Neural progenitor cell (in vitro differentiated cells): ENCODE data around the gene ZNF213. TPM values are rescaled to one million over a fixed set of nuclear protein-coding genes. Genes with fewer than 3 reads are reported as not detected.

Source experiments
- DNase-seq: peaks from one replicate; pipeline ENCODE4 v3.0.0-alpha.2; 2016; ENCODE audit warnings: low spot score
- H2AFZ ChIP-seq: fragments of 200-600 bp; sonication (generic); replicated peaks from 2 replicates; pipeline ENCODE4 v1.6.1; 2016; ENCODE audit warnings: antibody characterized with exemption
- H3F3A ChIP-seq: fragments of 200-600 bp; sonication (generic); 2 replicates; pipeline ENCODE4 v1.6.1; 2016; ENCODE audit warnings: antibody characterized with exemption, low read depth
- H3K27ac ChIP-seq: fragments of 200-600 bp; sonication (generic); 2 replicates; pipeline ENCODE4 v1.5.1; 2016; ENCODE audit warnings: mild to moderate bottlenecking
- H3K27me3 ChIP-seq: fragments of 200-600 bp; sonication (generic); 2 replicates; pipeline ENCODE4 v1.6.1; 2016; ENCODE audit warnings: mild to moderate bottlenecking, moderate library complexity
- H3K36me3 ChIP-seq: fragments of 200-600 bp; sonication (generic); 2 replicates; pipeline ENCODE4 v1.5.1; 2016
- H3K4me1 ChIP-seq: fragments of 200-600 bp; sonication (generic); 2 replicates; pipeline ENCODE4 v1.6.1; 2016; ENCODE audit warnings: mixed run types
- H3K4me2 ChIP-seq: fragments of 200-600 bp; sonication (generic); 2 replicates; pipeline ENCODE4 v1.6.1; 2016
- H3K4me3 ChIP-seq: fragments of 200-600 bp; sonication (generic); 2 replicates; pipeline ENCODE4 v1.5.1; 2016
- H3K79me2 ChIP-seq: fragments of 200-600 bp; sonication (generic); 2 replicates; pipeline ENCODE4 v1.6.1; 2016; ENCODE audit warnings: low read depth
- H3K9ac ChIP-seq: fragments of 200-600 bp; sonication (generic); 2 replicates; pipeline ENCODE4 v1.6.1; 2016
- H3K9me3 ChIP-seq: fragments of 200-600 bp; sonication (generic); 2 replicates; pipeline ENCODE4 v1.5.1; 2016; ENCODE audit warnings: low read depth
- H4K20me1 ChIP-seq: fragments of 200-600 bp; sonication (generic); 2 replicates; pipeline ENCODE4 v1.6.1; 2016; ENCODE audit warnings: low read depth
- H3K27ac Mint-ChIP-seq: 3 replicates; pipeline ENCODE4 v1.8.0; 2021; ENCODE audit warnings: mixed read lengths
- H3K27me3 Mint-ChIP-seq: 2 replicates; pipeline ENCODE4 v1.8.0; 2022; ENCODE audit warnings: low read depth, mild to moderate bottlenecking, inconsistent platforms, moderate library complexity, mixed read lengths; ENCODE audit not compliant: insufficient read depth
- H3K36me3 Mint-ChIP-seq: 3 replicates; pipeline ENCODE4 v1.8.0; 2021; ENCODE audit warnings: mixed read lengths
- H3K4me1 Mint-ChIP-seq: 3 replicates; pipeline ENCODE4 v1.8.0; 2021; ENCODE audit warnings: mixed read lengths
- H3K4me3 Mint-ChIP-seq: 3 replicates; pipeline ENCODE4 v1.8.0; 2021; ENCODE audit warnings: mild to moderate bottlenecking, moderate library complexity, mixed read lengths
- H3K9me3 Mint-ChIP-seq: 3 replicates; pipeline ENCODE4 v1.8.0; 2020; ENCODE audit warnings: mixed read lengths
- CTCF ChIP-seq: fragments of 200-600 bp; sonication (generic); IDR thresholded peaks from 2 replicates; pipeline ENCODE4 v1.5.1; 2017; ENCODE audit warnings: antibody characterized with exemption, mild to moderate bottlenecking
- EZH2 ChIP-seq: fragments of 200-600 bp; sonication (generic); IDR thresholded peaks from 2 replicates; pipeline ENCODE4 v1.6.1; 2017; ENCODE audit warnings: antibody characterized with exemption, mild to moderate bottlenecking, moderate library complexity
- EZH2phosphoT487 ChIP-seq: fragments of 200-600 bp; sonication (generic); IDR thresholded peaks from 2 replicates; pipeline ENCODE4 v1.6.1; 2017; ENCODE audit warnings: antibody characterized with exemption
- total RNA-seq: library from RNA; depleted of rRNA; stranded (reverse); fragments of >200 nt; gene quantifications from 2 replicates; pipeline ENCODE4 v1.2.3, GENCODE V29; 2015; ENCODE audit warnings: low replicate concordance

ZNF213 gene
- total RNA-seq, 1 donor from 2014 or later = 1.3 TPM

- peaks cover 18% of the 10 kb centered on the region for H3F3A ChIP-seq
Measured at GRCh38 chr16:3094289-3095027, 40.4 kb upstream of the ZNF213 start.

GRCh38 chr16:3095869-3096268 lies 39.0 kb upstream of the ZNF213 start:
- Histone ChIP-seq H3K4me1 (peaks cover 28% of the 10 kb centered on the region), H3K27ac (no peak overlapping the region), H3K4me3 (no peak overlapping the region), H2AFZ (no peak overlapping the region), H3K27me3 (peaks cover 6% of the 10 kb centered on the region), H3K4me2 (no peak overlapping the region), H3K9me3 (no peaks in the 10 kb centered on the region), H3K9ac (no peak overlapping the region), H3K79me2 (peaks cover 38% of the 10 kb centered on the region), H4K20me1 (no peaks in the 10 kb centered on the region), H3K36me3 (no peaks in the 10 kb centered on the region), H3F3A (peaks cover 28% of the 10 kb centered on the region)
- Mint-ChIP-seq H3K9me3 (no peaks in the 10 kb centered on the region), H3K4me1 (peaks cover 35% of the 10 kb centered on the region), H3K4me3 (no peak overlapping the region), H3K27ac (no peak overlapping the region), H3K27me3 (peaks cover 22% of the 10 kb centered on the region), H3K36me3 (no peaks in the 10 kb centered on the region)
- no peak for DNase-seq
- TF ChIP-seq EZH2phosphoT487 = no peak
- no peak for TF ChIP-seq EZH2
- TF ChIP-seq CTCF = no peak

More at GRCh38 chr16:3094289-3095027, 40.4 kb upstream of the ZNF213 start:
- no peaks in the 10 kb centered on the region for H3K9me3 Mint-ChIP-seq
- no peak overlapping the region for H3K27ac ChIP-seq
- peaks cover 27% of the 10 kb centered on the region for H3K4me1 Mint-ChIP-seq
- H3K36me3 ChIP-seq = no peaks in the 10 kb centered on the region
- no peak overlapping the region for H3K4me2 ChIP-seq
- H3K36me3 Mint-ChIP-seq = no peaks in the 10 kb centered on the region
- H3K27ac Mint-ChIP-seq = no peak overlapping the region
- H2AFZ ChIP-seq = no peak overlapping the region
- no peak overlapping the region for H3K4me3 Mint-ChIP-seq
- DNase-seq = peak; percentile 68
- peak; percentile 85 for TF ChIP-seq CTCF
- TF ChIP-seq EZH2 = no peak
- H3K4me3 ChIP-seq = no peak overlapping the region
- H3K27me3 Mint-ChIP-seq = peaks cover 18% of the 10 kb centered on the region
- no peak overlapping the region for H3K9ac ChIP-seq
- peaks cover 38% of the 10 kb centered on the region for H3K79me2 ChIP-seq
- peaks cover 6% of the 10 kb centered on the region for H3K27me3 ChIP-seq
- H3K9me3 ChIP-seq = no peaks in the 10 kb centered on the region
- no peaks in the 10 kb centered on the region for H4K20me1 ChIP-seq
- H3K4me1 ChIP-seq = peaks cover 23% of the 10 kb centered on the region

GRCh38 chr16:3096362-3096761 lies 38.5 kb upstream of the ZNF213 start:
- Histone ChIP-seq H3K4me2 (no peak overlapping the region), H3K4me3 (no peak overlapping the region), H3K4me1 (peaks cover 28% of the 10 kb centered on the region), H4K20me1 (no peaks in the 10 kb centered on the region), H2AFZ (no peak overlapping the region), H3K27me3 (peaks cover 6% of the 10 kb centered on the region), H3K27ac (no peak overlapping the region), H3K9ac (no peak overlapping the region), H3F3A (peaks cover 33% of the 10 kb centered on the region), H3K9me3 (no peaks in the 10 kb centered on the region), H3K79me2 (peaks cover 38% of the 10 kb centered on the region), H3K36me3 (no peaks in the 10 kb centered on the region)
- H3K36me3 Mint-ChIP-seq = no peaks in the 10 kb centered on the region
- no peaks in the 10 kb centered on the region for H3K9me3 Mint-ChIP-seq
- H3K27ac Mint-ChIP-seq = no peak overlapping the region
- TF ChIP-seq EZH2 = no peak
- TF ChIP-seq EZH2phosphoT487 = no peak
- TF ChIP-seq CTCF = no peak
- H3K4me1 Mint-ChIP-seq = peaks cover 40% of the 10 kb centered on the region
- DNase-seq = no peak
- peaks cover 20% of the 10 kb centered on the region for H3K27me3 Mint-ChIP-seq
- no peak overlapping the region for H3K4me3 Mint-ChIP-seq
